ENCODE results near the gene MORN1.

DNA sequence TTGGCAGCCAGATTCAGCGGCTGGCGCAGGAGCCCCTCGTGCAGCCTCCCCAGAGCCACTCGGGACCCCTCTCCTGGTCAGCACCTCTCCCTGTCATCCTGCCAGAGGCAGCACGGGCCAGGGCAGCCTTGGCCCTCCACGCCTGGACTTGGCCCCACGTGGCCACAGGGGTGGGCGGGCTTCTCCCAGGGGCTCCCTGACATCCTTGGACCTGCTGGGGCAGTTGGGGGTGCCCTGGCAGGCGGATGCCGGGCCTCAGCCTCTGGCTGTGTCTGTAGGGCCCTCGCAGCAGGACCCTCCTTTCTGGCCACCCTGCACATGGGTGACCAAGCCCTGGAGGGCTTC lies 60.2 kb downstream of the MORN1 start:
- no peak for TF ChIP-seq CTCF (IDR thresholded peaks at IDR 0.05)
- TF ChIP-seq POLR2A (IDR thresholded peaks at IDR 0.05), result no peak

Data from testis (tissue), 2 donors.